Activated T-cell treated with anti-CD3 and anti-CD28 coated beads for 24 hours (primary cell): ENCODE data around the gene NR2F6.
"Not testable (repeated sequence)": the region's sequence is repeated elsewhere in the genome, so short reads cannot be mapped to it uniquely, and the experiment has no call there.

Experiments used
- DNase-seq: peaks from one replicate; pipeline ENCODE4 v3.0.0-alpha.2; 2020; ENCODE audit warnings: low read depth

Gene NR2F6

GRCh38 chr19:17210296-17210695, 35.4 kb downstream of the NR2F6 start:
- DNase-seq: no peak

- peak; percentile 41 for DNase-seq
Observed at GRCh38 chr19:17209126-17210036, 36.3 kb downstream of the NR2F6 start.

GRCh38 chr19:17206736-17207581, 38.8 kb downstream of the NR2F6 start:
- no peak for DNase-seq

- peak; percentile 39 for DNase-seq
Observed at GRCh38 chr19:17205237-17206140, 40.2 kb downstream of the NR2F6 start.

GRCh38 chr19:17202713-17203112, 43.0 kb downstream of the NR2F6 start:
- no peak for DNase-seq

- no peak for DNase-seq
Observed at GRCh38 chr19:17202249-17202648, 43.5 kb downstream of the NR2F6 start.

- no peak for DNase-seq
Observed at GRCh38 chr19:17200408-17201079, 45.2 kb downstream of the NR2F6 start.

GRCh38 chr19:17197666-17198065, 48.1 kb downstream of the NR2F6 start:
- DNase-seq: no peak

- DNase-seq: no peak
Observed at GRCh38 chr19:17196610-17197009, 49.1 kb downstream of the NR2F6 start.

GRCh38 chr19:17195106-17195505, 50.6 kb downstream of the NR2F6 start:
- no peak for DNase-seq

GRCh38 chr19:17194608-17195007, 51.1 kb downstream of the NR2F6 start:
- no peak for DNase-seq

- no peak for DNase-seq
Observed at GRCh38 chr19:17192751-17193150, 53.0 kb downstream of the NR2F6 start.

- not testable (repeated sequence) for DNase-seq
Observed at GRCh38 chr19:17191736-17192135, 54.0 kb downstream of the NR2F6 start.

GRCh38 chr19:17185590-17185989, 60.1 kb downstream of the NR2F6 start:
- DNase-seq: no peak

- DNase-seq: peak; percentile 32
Observed at GRCh38 chr19:17184371-17184841, 61.3 kb downstream of the NR2F6 start.

- no peak for DNase-seq
Observed at GRCh38 chr19:17183858-17184321, 61.8 kb downstream of the NR2F6 start.

- peak; percentile 12 for DNase-seq
Observed at GRCh38 chr19:17183271-17183761, 62.4 kb downstream of the NR2F6 start.
